Activated naive CD4-positive, alpha-beta T cell treated with Interleukin-2 at 50 U/mL for 16 hours (primary cell): Measurements from ENCODE around the gene RXFP3.
"Not testable (repeated sequence)": the region's sequence is repeated elsewhere in the genome, so short reads cannot be mapped to it uniquely, and the experiment has no call there.

ENCODE experiments used
- DNase-seq: peaks from one replicate; pipeline ENCODE4 v3.0.0-alpha.2; 2020

Gene RXFP3

GRCh38 chr5:33937017-33937706 lies 976 bp downstream of the RXFP3 start:
- DNase-seq: no peak

GRCh38 chr5:33937707-33938506 lies 1.7 kb downstream of the RXFP3 start:
- DNase-seq: no peak

- no peak for DNase-seq
Observed at GRCh38 chr5:33938507-33938796, 2.3 kb downstream of the RXFP3 start.

GRCh38 chr5:33938881-33939280 lies 2.7 kb downstream of the RXFP3 start:
- no peak for DNase-seq

GRCh38 chr5:33939556-33940262 lies 3.5 kb downstream of the RXFP3 start:
- no peak for DNase-seq

- DNase-seq: no peak
Observed at GRCh38 chr5:33941090-33941489, 4.9 kb downstream of the RXFP3 start.

- DNase-seq: no peak
Observed at GRCh38 chr5:33944543-33945132, 8.5 kb downstream of the RXFP3 start.

GRCh38 chr5:33952175-33952574 lies 16.0 kb downstream of the RXFP3 start:
- DNase-seq: not testable (repeated sequence)

- DNase-seq: no peak
Observed at GRCh38 chr5:33957577-33958150, 21.5 kb downstream of the RXFP3 start.

GRCh38 chr5:33958176-33958575 lies 22.0 kb downstream of the RXFP3 start:
- DNase-seq: no peak

GRCh38 chr5:33964132-33964700 lies 28.0 kb downstream of the RXFP3 start:
- no peak for DNase-seq

GRCh38 chr5:33966805-33967204 lies 30.6 kb downstream of the RXFP3 start:
- no peak for DNase-seq

- no peak for DNase-seq
Observed at GRCh38 chr5:33968211-33969005, 32.2 kb downstream of the RXFP3 start.

GRCh38 chr5:33969572-33970452 lies 33.6 kb downstream of the RXFP3 start:
- DNase-seq: no peak

- DNase-seq: no peak
Observed at GRCh38 chr5:33973271-33973670, 37.1 kb downstream of the RXFP3 start.

- DNase-seq: no peak
Observed at GRCh38 chr5:33975852-33976251, 39.7 kb downstream of the RXFP3 start.

- no peak for DNase-seq
Observed at GRCh38 chr5:33976307-33976706, 40.1 kb downstream of the RXFP3 start.

- DNase-seq: no peak
Observed at GRCh38 chr5:33978306-33978705, 42.1 kb downstream of the RXFP3 start.

GRCh38 chr5:33980030-33980429 lies 43.8 kb downstream of the RXFP3 start:
- DNase-seq: no peak

- no peak for DNase-seq
Observed at GRCh38 chr5:33981408-33982162, 45.4 kb downstream of the RXFP3 start.
